Mesendoderm (in vitro differentiated cells): ENCODE data around the gene RNF220.

Experiments
- DNase-seq: peaks from one replicate; pipeline ENCODE4 v3.0.0; 2013
- H2AK5ac ChIP-seq: 2 replicates; pipeline ENCODE4 v1.6.1; 2013; ENCODE audit warnings: low read length, inconsistent platforms
- H2BK120ac ChIP-seq: 2 replicates; pipeline ENCODE4 v1.6.1; 2013; ENCODE audit warnings: low read depth, mild to moderate bottlenecking, low read length, moderate library complexity, mixed read lengths
- H2BK15ac ChIP-seq: replicated peaks from 2 replicates; pipeline ENCODE4 v1.6.1; 2013; ENCODE audit warnings: low read depth, mild to moderate bottlenecking, moderate library complexity
- H2BK5ac ChIP-seq: 2 replicates; pipeline ENCODE4 v1.6.1; 2013; ENCODE audit warnings: low read length, inconsistent platforms
- H3K18ac ChIP-seq: 2 replicates; pipeline ENCODE4 v1.6.1; 2013; ENCODE audit warnings: mild to moderate bottlenecking, low read length, mixed read lengths
- H3K23ac ChIP-seq: one replicate; pipeline ENCODE4 v1.6.1; 2013; ENCODE audit warnings: low read length
- H3K27ac ChIP-seq: 2 replicates; pipeline ENCODE4 v1.5.1; 2013; ENCODE audit warnings: low read depth, mild to moderate bottlenecking, inconsistent platforms, low read length, moderate library complexity
- H3K27me3 ChIP-seq: 2 replicates; pipeline ENCODE4 v1.6.1; 2013; ENCODE audit warnings: low read length, control low read depth, mild to moderate bottlenecking, inconsistent platforms; ENCODE audit not compliant: insufficient read depth, poor library complexity
- H3K36me3 ChIP-seq: 2 replicates; pipeline ENCODE4 v1.6.1; 2013; ENCODE audit warnings: low read length, inconsistent platforms; ENCODE audit not compliant: control insufficient read depth, insufficient read depth
- H3K4ac ChIP-seq: one replicate; pipeline ENCODE4 v1.6.1; 2013; ENCODE audit warnings: low read depth, mild to moderate bottlenecking, low read length, moderate library complexity
- H3K4me1 ChIP-seq: 2 replicates; pipeline ENCODE4 v1.6.1; 2013; ENCODE audit warnings: low read depth, low read length, inconsistent platforms; ENCODE audit not compliant: control insufficient read depth
- H3K4me2 ChIP-seq: 2 replicates; pipeline ENCODE4 v1.6.1; 2013; ENCODE audit warnings: low read length
- H3K4me3 ChIP-seq: 2 replicates; pipeline ENCODE4 v1.5.1; 2013; ENCODE audit warnings: mild to moderate bottlenecking, low read length
- H3K56ac ChIP-seq: one replicate; pipeline ENCODE4 v1.6.1; 2013; ENCODE audit warnings: low read length
- H3K79me1 ChIP-seq: 2 replicates; pipeline ENCODE4 v1.6.1; 2013; ENCODE audit warnings: low read length, inconsistent platforms
- H3K79me2 ChIP-seq: 2 replicates; pipeline ENCODE4 v1.6.1; 2013; ENCODE audit warnings: mild to moderate bottlenecking, low read length; ENCODE audit not compliant: control insufficient read depth, insufficient read depth
- H3K9ac ChIP-seq: 2 replicates; pipeline ENCODE4 v1.6.1; 2013; ENCODE audit warnings: low read length, inconsistent platforms
- H4K5ac ChIP-seq: one replicate; pipeline ENCODE4 v1.6.1; 2013; ENCODE audit warnings: low read length
- H4K8ac ChIP-seq: one replicate; pipeline ENCODE4 v1.6.1; 2013; ENCODE audit warnings: low read depth, mild to moderate bottlenecking, control low read depth, low read length, moderate library complexity
- WGBS: extraction: QIAGEN DNeasy Blood & Tissue Kit; methylation state at CpG from one replicate; pipeline ENCODE4 v1.1.7; 2013; ENCODE audit warnings: low lambda C conversion rate, missing lambda C conversion rate; ENCODE audit not compliant: insufficient coverage; ENCODE audit errors: extremely low coverage; 5-methylcytosine and 5-hydroxymethylcytosine counted together

RNF220 gene

DNA sequence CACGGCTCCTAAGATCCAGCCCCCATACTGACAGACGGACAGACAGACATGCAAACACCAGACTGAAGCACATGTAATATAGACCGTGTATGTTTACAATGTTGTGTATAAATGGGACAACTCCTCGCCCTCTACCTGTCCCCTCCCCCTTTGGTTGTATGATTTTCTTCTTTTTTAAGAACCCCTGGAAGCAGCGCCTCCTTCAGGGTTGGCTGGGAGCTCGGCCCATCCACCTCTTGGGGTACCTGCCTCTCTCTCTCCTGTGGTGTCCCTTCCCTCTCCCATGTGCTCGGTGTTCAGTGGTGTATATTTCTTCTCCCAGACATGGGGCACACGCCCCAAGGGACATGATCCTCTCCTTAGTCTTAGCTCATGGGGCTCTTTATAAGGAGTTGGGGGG, 246.0 kb downstream of the RNF220 start:
- DNase-seq = no peak
- H3K79me1 ChIP-seq = no peaks in the 10 kb centered on the region
- H3K4me2 ChIP-seq = no peak overlapping the region
- H3K23ac ChIP-seq = no peak overlapping the region
- no peak overlapping the region for H2BK5ac ChIP-seq
- no peak overlapping the region for H3K9ac ChIP-seq
- H3K27ac ChIP-seq = no peak overlapping the region
- no peaks in the 10 kb centered on the region for H3K36me3 ChIP-seq
- no peak overlapping the region for H2AK5ac ChIP-seq
- no peak overlapping the region for H3K18ac ChIP-seq
- no peak overlapping the region for H3K56ac ChIP-seq
- no peak overlapping the region for H3K4ac ChIP-seq
- no peak overlapping the region for H2BK120ac ChIP-seq
- H4K8ac ChIP-seq = no peak overlapping the region
- H3K27me3 ChIP-seq = no peaks in the 10 kb centered on the region
- H4K5ac ChIP-seq = no peak overlapping the region
- no peaks in the 10 kb centered on the region for H3K79me2 ChIP-seq
- H3K4me3 ChIP-seq = no peak overlapping the region
- WGBS = no CpG with 5 or more reads among the region's 8 CpGs
- H3K4me1 ChIP-seq = no peaks in the 10 kb centered on the region
- no peak overlapping the region for H2BK15ac ChIP-seq

GRCh38 chr1:44652445-44653106, 247.5 kb downstream of the RNF220 start:
- no peak overlapping the region for H3K4ac ChIP-seq
- peak; percentile 81 for DNase-seq
- H3K4me2 ChIP-seq = no peak overlapping the region
- H3K18ac ChIP-seq = no peak overlapping the region
- no peaks in the 10 kb centered on the region for H3K79me2 ChIP-seq
- no peak overlapping the region for H4K8ac ChIP-seq
- H3K23ac ChIP-seq = no peak overlapping the region
- no peak overlapping the region for H2BK15ac ChIP-seq
- H3K36me3 ChIP-seq = no peaks in the 10 kb centered on the region
- H2BK120ac ChIP-seq = no peak overlapping the region
- no peak overlapping the region for H3K56ac ChIP-seq
- no peak overlapping the region for H4K5ac ChIP-seq
- no peak overlapping the region for H3K27ac ChIP-seq
- no peak overlapping the region for H3K9ac ChIP-seq
- WGBS = no CpG with 5 or more reads among the region's 7 CpGs
- no peak overlapping the region for H2AK5ac ChIP-seq
- no peaks in the 10 kb centered on the region for H3K4me1 ChIP-seq
- no peak overlapping the region for H2BK5ac ChIP-seq
- H3K27me3 ChIP-seq = no peaks in the 10 kb centered on the region
- H3K4me3 ChIP-seq = no peak overlapping the region
- H3K79me1 ChIP-seq = no peaks in the 10 kb centered on the region

- Histone ChIP-seq H3K27ac (no peak overlapping the region), H4K5ac (no peak overlapping the region), H3K4me3 (no peak overlapping the region), H2BK5ac (no peak overlapping the region), H3K23ac (no peak overlapping the region), H3K4ac (no peak overlapping the region), H3K27me3 (no peaks in the 10 kb centered on the region), H3K18ac (no peak overlapping the region), H3K4me2 (no peak overlapping the region), H3K9ac (no peak overlapping the region), H3K36me3 (no peaks in the 10 kb centered on the region), H2BK120ac (no peak overlapping the region), H3K56ac (no peak overlapping the region), H3K4me1 (no peaks in the 10 kb centered on the region), H4K8ac (no peak overlapping the region), H2AK5ac (no peak overlapping the region), H2BK15ac (no peak overlapping the region), H3K79me1 (no peaks in the 10 kb centered on the region), H3K79me2 (no peaks in the 10 kb centered on the region)
- WGBS = no CpG with 5 or more reads among the region's 11 CpGs
- DNase-seq = no peak
Observed at GRCh38 chr1:44653107-44653964, 248.3 kb downstream of the RNF220 start.

DNA sequence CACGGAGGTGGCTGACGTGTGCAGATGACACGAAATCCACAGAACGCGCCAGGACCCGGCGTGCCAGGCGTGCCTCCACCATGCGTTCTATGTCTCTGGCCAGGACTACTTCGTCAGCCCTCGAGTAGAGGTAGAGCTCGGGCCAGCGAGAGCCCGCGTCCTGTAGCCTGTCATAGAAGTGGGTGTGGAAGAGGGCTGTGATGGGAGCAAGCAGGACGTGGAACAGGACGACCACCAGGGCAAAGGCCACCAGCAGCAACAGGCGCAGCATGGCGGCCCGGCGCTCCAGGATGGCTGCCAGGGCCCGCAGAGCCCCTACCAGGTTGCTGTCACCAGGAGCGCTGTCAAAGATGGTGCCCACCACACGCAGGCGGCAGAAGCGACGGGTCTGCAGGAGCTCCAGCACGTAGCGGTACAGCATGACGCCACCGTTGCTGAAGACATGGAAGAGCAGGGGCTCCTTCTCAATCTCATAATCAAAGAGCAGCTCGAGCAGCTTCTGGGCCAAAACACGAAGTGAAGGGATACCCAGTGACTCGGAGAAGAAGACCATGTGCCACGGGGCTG, 249.6 kb downstream of the RNF220 start:
- H2BK15ac ChIP-seq = no peak overlapping the region
- H4K8ac ChIP-seq = no peak overlapping the region
- H3K4me3 ChIP-seq = no peak overlapping the region
- no peak overlapping the region for H3K56ac ChIP-seq
- H2AK5ac ChIP-seq = no peak overlapping the region
- no peak overlapping the region for H2BK5ac ChIP-seq
- WGBS = no CpG with 5 or more reads among the region's 35 CpGs
- H3K79me2 ChIP-seq = no peaks in the 10 kb centered on the region
- H3K36me3 ChIP-seq = no peaks in the 10 kb centered on the region
- H3K4me2 ChIP-seq = no peak overlapping the region
- H3K4ac ChIP-seq = no peak overlapping the region
- H3K18ac ChIP-seq = no peak overlapping the region
- H3K23ac ChIP-seq = no peak overlapping the region
- H3K27ac ChIP-seq = no peak overlapping the region
- H3K9ac ChIP-seq = no peak overlapping the region
- H4K5ac ChIP-seq = no peak overlapping the region
- H2BK120ac ChIP-seq = no peak overlapping the region
- no peaks in the 10 kb centered on the region for H3K4me1 ChIP-seq
- H3K79me1 ChIP-seq = no peaks in the 10 kb centered on the region
- DNase-seq = no peak
- H3K27me3 ChIP-seq = no peaks in the 10 kb centered on the region

GRCh38 chr1:44655609-44656008, 250.6 kb downstream of the RNF220 start:
- H2BK15ac ChIP-seq = no peak overlapping the region
- no peak overlapping the region for H2BK5ac ChIP-seq
- H3K9ac ChIP-seq = no peak overlapping the region
- no peak overlapping the region for H3K27ac ChIP-seq
- no peaks in the 10 kb centered on the region for H3K79me2 ChIP-seq
- H4K5ac ChIP-seq = no peak overlapping the region
- H3K27me3 ChIP-seq = no peaks in the 10 kb centered on the region
- no peak overlapping the region for H4K8ac ChIP-seq
- no peak overlapping the region for H3K4me3 ChIP-seq
- no peak overlapping the region for H3K56ac ChIP-seq
- H3K4ac ChIP-seq = no peak overlapping the region
- no peaks in the 10 kb centered on the region for H3K36me3 ChIP-seq
- H3K4me1 ChIP-seq = no peaks in the 10 kb centered on the region
- no peak overlapping the region for H2AK5ac ChIP-seq
- no peak overlapping the region for H2BK120ac ChIP-seq
- peak; percentile 51 for DNase-seq
- no CpG with 5 or more reads among the region's 5 CpGs for WGBS
- H3K23ac ChIP-seq = no peak overlapping the region
- no peak overlapping the region for H3K18ac ChIP-seq
- no peaks in the 10 kb centered on the region for H3K79me1 ChIP-seq
- no peak overlapping the region for H3K4me2 ChIP-seq
